ENCODE measurements around the gene KIF4A.

KIF4A gene

GRCh38 chrX:70432936-70433847, 143.3 kb downstream of the KIF4A start:
- Histone ChIP-seq H3K9me3 (ENCODE audit: control insufficient read depth, low read length) (no peaks in the 10 kb centered on the region), H2BK15ac (ENCODE audit: low read depth, poor library complexity, severe bottlenecking) (no peak overlapping the region), H3K36me3 (ENCODE audit: control insufficient read depth in 1 of 2, insufficient read depth in 2 of 2, low read depth in 1 of 2, low read length in 2 of 2) (no peaks in the 10 kb centered on the region), H3K4ac (ENCODE audit: low read depth in 1 of 2, low read length in 2 of 2) (no peak overlapping the region), H3K4me2 (ENCODE audit: low read length, poor library complexity, severe bottlenecking) (peak overlapping the region; percentile 70), H3K14ac (ENCODE audit: low read length in 2 of 2) (no peak overlapping the region), H2AK5ac (ENCODE audit: low read length, severe bottlenecking) (no peak overlapping the region), H3K27ac (ENCODE audit: low read length, poor library complexity, severe bottlenecking) (no peak overlapping the region), H3K27me3 (ENCODE audit: control insufficient read depth in 1 of 2, insufficient read depth in 1 of 2, low read length in 2 of 2) (peaks cover 0 to 44% of the 10 kb centered on the region in 2 experiments), H4K8ac (ENCODE audit: low read length) (peak overlapping the region; percentile 72), H2BK120ac (ENCODE audit: low read depth, low read length) (no peak overlapping the region), H2BK12ac (ENCODE audit: low read length in 2 of 2) (no peak overlapping the region), H3K79me1 (replicated peaks; ENCODE audit: low read length, poor library complexity, severe bottlenecking) (no peaks in the 10 kb centered on the region), H3K18ac (ENCODE audit: low read depth in 1 of 2, low read length in 2 of 2) (no peak overlapping the region), H4K91ac (ENCODE audit: low read length) (no peak overlapping the region), H2BK5ac (ENCODE audit: low read depth, low read length, poor library complexity, severe bottlenecking) (no peak overlapping the region), H2AFZ (ENCODE audit: low read depth, low read length) (peak overlapping the region; percentile 27), H3K9ac (ENCODE audit: low read length) (peak overlapping the region; percentile 90), H3K4me1 (ENCODE audit: control insufficient read depth, insufficient read depth, low read depth, low read length) (peaks cover 7% of the 10 kb centered on the region), H3K23ac (ENCODE audit: low read length in 2 of 2) (no peak overlapping the region), H3K4me3 (ENCODE audit: insufficient read depth in 1 of 2, low read depth in 1 of 2, low read length in 2 of 2) (peak overlapping the region in 1 of 2 experiments; percentile 93)
- 77% methylated on average over 15 of the region's 15 CpGs for WGBS
- no peak for DNase-seq

- peak overlapping the region; percentile 72 for H4K8ac ChIP-seq (ENCODE audit: low read length)
- no peak overlapping the region for H3K4ac ChIP-seq (ENCODE audit: low read depth in 1 of 2, low read length in 2 of 2)
- H2BK120ac ChIP-seq (ENCODE audit: low read depth, low read length) = no peak overlapping the region
- H2BK12ac ChIP-seq (ENCODE audit: low read length in 2 of 2) = no peak overlapping the region
- H3K27me3 ChIP-seq (ENCODE audit: control insufficient read depth in 1 of 2, insufficient read depth in 1 of 2, low read length in 2 of 2) = peaks cover 0 to 37% of the 10 kb centered on the region in 2 experiments
- H3K36me3 ChIP-seq (ENCODE audit: control insufficient read depth in 1 of 2, insufficient read depth in 2 of 2, low read depth in 1 of 2, low read length in 2 of 2) = no peaks in the 10 kb centered on the region
- DNase-seq = peak; percentile 62
- WGBS = under 1% methylated on average over 26 of the region's 37 CpGs
- H3K9me3 ChIP-seq (ENCODE audit: control insufficient read depth, low read length) = no peaks in the 10 kb centered on the region
- no peak overlapping the region for H3K14ac ChIP-seq (ENCODE audit: low read length in 2 of 2)
- peak overlapping the region in 1 of 2 experiments; percentile 21 for H3K18ac ChIP-seq (ENCODE audit: low read depth in 1 of 2, low read length in 2 of 2)
- H3K4me1 ChIP-seq (ENCODE audit: control insufficient read depth, insufficient read depth, low read depth, low read length) = peaks cover 7% of the 10 kb centered on the region
- no peak overlapping the region for H2BK5ac ChIP-seq (ENCODE audit: low read depth, low read length, poor library complexity, severe bottlenecking)
- H2BK15ac ChIP-seq (ENCODE audit: low read depth, poor library complexity, severe bottlenecking) = no peak overlapping the region
- H3K4me2 ChIP-seq (ENCODE audit: low read length, poor library complexity, severe bottlenecking) = peak overlapping the region; percentile 70
- peak overlapping the region; percentile 95 for H2AFZ ChIP-seq (ENCODE audit: low read depth, low read length)
- no peak overlapping the region for H4K91ac ChIP-seq (ENCODE audit: low read length)
- H3K9ac ChIP-seq (ENCODE audit: low read length) = peak overlapping the region; percentile 90
- H3K4me3 ChIP-seq (ENCODE audit: insufficient read depth in 1 of 2, low read depth in 1 of 2, low read length in 2 of 2) = peak overlapping the region; percentile 61 to 93
- no peak overlapping the region for H2AK5ac ChIP-seq (ENCODE audit: low read length, severe bottlenecking)
- H3K23ac ChIP-seq (ENCODE audit: low read length in 2 of 2) = no peak overlapping the region
- H3K27ac ChIP-seq (ENCODE audit: low read length, poor library complexity, severe bottlenecking) = no peak overlapping the region
- H3K79me1 ChIP-seq (replicated peaks; ENCODE audit: low read length, poor library complexity, severe bottlenecking) = no peaks in the 10 kb centered on the region
These were observed 144.0 kb downstream of the KIF4A start for GRCh38 chrX:70433848-70434351.

GRCh38 chrX:70434352-70434866, 144.5 kb downstream of the KIF4A start:
- no peak overlapping the region for H2BK5ac ChIP-seq (ENCODE audit: low read depth, low read length, poor library complexity, severe bottlenecking)
- no peak overlapping the region for H2BK120ac ChIP-seq (ENCODE audit: low read depth, low read length)
- H3K27ac ChIP-seq (ENCODE audit: low read length, poor library complexity, severe bottlenecking) = no peak overlapping the region
- H2BK15ac ChIP-seq (ENCODE audit: low read depth, poor library complexity, severe bottlenecking) = no peak overlapping the region
- H3K27me3 ChIP-seq (ENCODE audit: control insufficient read depth in 1 of 2, insufficient read depth in 1 of 2, low read length in 2 of 2) = peaks cover 0 to 35% of the 10 kb centered on the region in 2 experiments
- H3K4me3 ChIP-seq (ENCODE audit: insufficient read depth in 1 of 2, low read depth in 1 of 2, low read length in 2 of 2) = peak overlapping the region; percentile 76 to 93
- peak overlapping the region; percentile 69 for H4K8ac ChIP-seq (ENCODE audit: low read length)
- peak overlapping the region in 1 of 2 experiments; percentile 60 for H3K14ac ChIP-seq (ENCODE audit: low read length in 2 of 2)
- peak overlapping the region; percentile 74 for H3K4me2 ChIP-seq (ENCODE audit: low read length, poor library complexity, severe bottlenecking)
- no peak overlapping the region for H4K91ac ChIP-seq (ENCODE audit: low read length)
- no peak overlapping the region for H2BK12ac ChIP-seq (ENCODE audit: low read length in 2 of 2)
- no peaks in the 10 kb centered on the region for H3K36me3 ChIP-seq (ENCODE audit: control insufficient read depth in 1 of 2, insufficient read depth in 2 of 2, low read depth in 1 of 2, low read length in 2 of 2)
- peak overlapping the region in 1 of 2 experiments; percentile 49 for H3K4ac ChIP-seq (ENCODE audit: low read depth in 1 of 2, low read length in 2 of 2)
- H3K18ac ChIP-seq (ENCODE audit: low read depth in 1 of 2, low read length in 2 of 2) = peak overlapping the region; percentile 21 to 90
- H2AK5ac ChIP-seq (ENCODE audit: low read length, severe bottlenecking) = no peak overlapping the region
- H2AFZ ChIP-seq (ENCODE audit: low read depth, low read length) = peak overlapping the region; percentile 95
- peak overlapping the region; percentile 90 for H3K9ac ChIP-seq (ENCODE audit: low read length)
- under 1% methylated on average over 34 of the region's 45 CpGs for WGBS
- no peaks in the 10 kb centered on the region for H3K79me1 ChIP-seq (replicated peaks; ENCODE audit: low read length, poor library complexity, severe bottlenecking)
- H3K4me1 ChIP-seq (ENCODE audit: control insufficient read depth, insufficient read depth, low read depth, low read length) = peaks cover 7% of the 10 kb centered on the region
- peak overlapping the region in 1 of 2 experiments; percentile 23 for H3K23ac ChIP-seq (ENCODE audit: low read length in 2 of 2)
- peak; percentile 82 for DNase-seq
- H3K9me3 ChIP-seq (ENCODE audit: control insufficient read depth, low read length) = no peaks in the 10 kb centered on the region
